ENCODE results near the gene SH3BGRL2.

DNA sequence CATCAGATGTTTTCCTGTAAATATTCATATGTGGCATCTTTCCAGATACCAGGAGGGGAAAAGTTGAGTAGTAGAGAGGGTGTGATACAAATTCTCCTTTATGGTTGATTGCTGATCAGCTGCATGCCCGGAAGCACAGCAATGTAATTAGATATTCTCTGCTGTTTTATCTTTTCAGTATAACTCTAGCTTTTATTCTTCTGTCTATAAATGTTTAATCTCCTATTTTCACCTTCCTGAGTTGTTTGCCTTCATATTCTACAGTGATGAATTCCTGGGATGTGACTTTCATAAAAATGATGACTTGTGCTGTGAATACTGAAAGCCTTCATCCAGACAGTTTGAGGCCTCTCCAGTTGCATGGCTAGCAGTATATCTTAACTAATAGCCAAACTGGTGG is 53.7 kb downstream of the SH3BGRL2 start:
- TF ChIP-seq CTCF (IDR thresholded peaks at IDR 0.05; ENCODE audit: control extremely low read depth in 1 of 3, insufficient read depth in 1 of 3, low read depth in 1 of 3, low read length in 3 of 3) (no peak), BACH1 (IDR thresholded peaks at IDR 0.05; ENCODE audit: low read length) (no peak)

Data from H1 (cell line).